ENCODE results near the gene SAMD3.

SAMD3 gene

DNA sequence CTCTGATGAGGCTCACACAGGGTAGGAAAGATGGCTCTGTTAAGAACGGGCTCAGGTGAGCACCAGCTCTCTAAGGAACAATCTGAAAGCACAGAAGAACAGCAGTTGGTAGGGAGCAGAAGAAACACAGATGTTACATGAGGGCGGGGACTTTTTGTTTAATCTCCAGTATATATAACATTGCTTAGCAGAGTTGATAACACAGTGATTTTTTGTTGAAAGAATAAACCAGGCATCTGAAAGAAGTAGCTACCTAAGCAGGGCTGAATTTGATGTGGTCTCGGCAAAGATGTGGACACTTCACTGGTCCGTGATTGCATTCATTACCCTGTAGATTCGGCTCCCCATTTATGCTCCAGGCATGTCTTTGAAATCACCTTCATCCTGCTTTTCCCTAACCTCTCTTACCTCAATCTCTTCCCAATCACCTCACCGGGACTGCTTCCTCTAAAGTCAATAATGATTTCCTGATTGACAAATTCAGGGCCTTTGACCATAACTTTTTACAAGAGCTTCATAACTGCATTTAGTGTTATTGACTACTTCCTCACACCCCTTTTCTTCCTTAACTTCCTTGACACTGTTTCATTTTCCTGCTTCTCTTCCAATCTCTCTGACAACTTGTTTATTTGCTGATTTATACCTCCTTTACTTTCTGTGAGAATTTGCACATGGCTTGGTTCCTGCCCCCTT is 34.4 kb downstream of the SAMD3 start:
- no peaks in the 10 kb centered on the region for H3K36me3 ChIP-seq (ENCODE audit: control insufficient read depth, low read length)
- no peaks in the 10 kb centered on the region for H3K79me2 ChIP-seq (ENCODE audit: control insufficient read depth, low read length)
- no peak overlapping the region for H3K4me2 ChIP-seq (ENCODE audit: low read length)
- TF ChIP-seq EZH2phosphoT487 (IDR thresholded peaks at IDR 0.05; ENCODE audit: borderline replicate concordance, low read length), result no peak
- TF ChIP-seq, protein P1, sequence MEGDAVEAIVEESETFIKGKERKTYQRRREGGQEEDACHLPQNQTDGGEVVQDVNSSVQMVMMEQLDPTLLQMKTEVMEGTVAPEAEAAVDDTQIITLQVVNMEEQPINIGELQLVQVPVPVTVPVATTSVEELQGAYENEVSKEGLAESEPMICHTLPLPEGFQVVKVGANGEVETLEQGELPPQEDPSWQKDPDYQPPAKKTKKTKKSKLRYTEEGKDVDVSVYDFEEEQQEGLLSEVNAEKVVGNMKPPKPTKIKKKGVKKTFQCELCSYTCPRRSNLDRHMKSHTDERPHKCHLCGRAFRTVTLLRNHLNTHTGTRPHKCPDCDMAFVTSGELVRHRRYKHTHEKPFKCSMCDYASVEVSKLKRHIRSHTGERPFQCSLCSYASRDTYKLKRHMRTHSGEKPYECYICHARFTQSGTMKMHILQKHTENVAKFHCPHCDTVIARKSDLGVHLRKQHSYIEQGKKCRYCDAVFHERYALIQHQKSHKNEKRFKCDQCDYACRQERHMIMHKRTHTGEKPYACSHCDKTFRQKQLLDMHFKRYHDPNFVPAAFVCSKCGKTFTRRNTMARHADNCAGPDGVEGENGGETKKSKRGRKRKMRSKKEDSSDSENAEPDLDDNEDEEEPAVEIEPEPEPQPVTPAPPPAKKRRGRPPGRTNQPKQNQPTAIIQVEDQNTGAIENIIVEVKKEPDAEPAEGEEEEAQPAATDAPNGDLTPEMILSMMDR (IDR thresholded peaks at IDR 0.05; ENCODE audit: low read depth, low read length, poor library complexity, severe bottlenecking), result no peak
- H3K4me1 ChIP-seq (ENCODE audit: control insufficient read depth, low read length), result no peaks in the 10 kb centered on the region
- H3F3A ChIP-seq (ENCODE audit: control insufficient read depth, insufficient read depth), result no peaks in the 10 kb centered on the region
- no peaks in the 10 kb centered on the region for H3K27me3 ChIP-seq (ENCODE audit: control insufficient read depth, low read length)
- no peaks in the 10 kb centered on the region for H3K9me2 ChIP-seq (replicated peaks; ENCODE audit: control insufficient read depth, low read length)
- H4K20me1 ChIP-seq (ENCODE audit: control insufficient read depth, insufficient read depth, low read depth, low read length), result no peaks in the 10 kb centered on the region
- H3K9me3 ChIP-seq (ENCODE audit: control insufficient read depth, insufficient read depth, low read length), result no peaks in the 10 kb centered on the region
- H3K4me3 ChIP-seq (ENCODE audit: low read length), result no peak overlapping the region
- no peak overlapping the region for H3K27ac ChIP-seq (ENCODE audit: low read depth, low read length)

DNA sequence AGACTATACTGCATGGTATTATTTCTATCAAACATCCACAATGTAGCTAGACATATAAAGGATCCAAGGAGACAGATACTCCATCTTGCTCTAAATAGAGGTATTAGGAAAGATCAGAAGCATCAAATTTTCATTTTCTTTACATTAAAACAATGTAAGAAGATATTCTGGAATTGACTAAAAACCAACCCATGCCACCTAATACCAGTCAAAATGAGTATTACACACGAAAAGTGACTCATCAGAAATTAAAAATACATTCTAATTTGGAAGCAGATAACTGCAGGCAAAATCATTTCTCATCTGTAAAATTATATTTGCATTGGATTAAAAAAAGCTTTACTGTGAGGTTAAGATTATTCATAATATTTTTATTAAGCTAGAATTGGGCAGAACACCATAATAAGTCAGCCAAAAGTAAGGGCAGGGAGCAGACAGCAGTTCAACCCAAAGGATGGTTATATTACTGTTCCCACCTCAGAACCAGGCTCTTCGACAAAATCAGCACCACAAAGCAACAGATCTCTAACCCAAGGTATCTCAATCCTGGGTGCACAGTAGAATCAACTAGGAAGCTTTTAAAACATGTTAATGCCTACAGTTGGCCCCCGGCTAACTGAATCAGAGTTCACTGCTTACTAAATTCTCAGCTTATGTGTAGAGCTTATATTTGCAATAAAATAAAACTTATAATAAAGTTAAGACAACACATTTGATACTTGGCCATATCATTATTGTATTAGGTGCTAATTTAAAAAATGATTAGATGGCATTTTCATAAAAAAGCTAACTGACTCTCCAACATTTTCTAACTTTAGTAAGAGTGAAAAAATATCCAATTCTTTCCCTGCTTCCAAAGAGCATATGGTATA is 35.2 kb downstream of the SAMD3 start:
- Histone ChIP-seq H3K79me2 (ENCODE audit: control insufficient read depth, low read length) (no peaks in the 10 kb centered on the region), H4K20me1 (ENCODE audit: control insufficient read depth, insufficient read depth, low read depth, low read length) (no peaks in the 10 kb centered on the region), H3K4me1 (ENCODE audit: control insufficient read depth, low read length) (no peaks in the 10 kb centered on the region), H3K27me3 (ENCODE audit: control insufficient read depth, low read length) (no peaks in the 10 kb centered on the region), H3K27ac (ENCODE audit: low read depth, low read length) (no peak overlapping the region), H3F3A (ENCODE audit: control insufficient read depth, insufficient read depth) (no peaks in the 10 kb centered on the region), H3K9me2 (replicated peaks; ENCODE audit: control insufficient read depth, low read length) (no peaks in the 10 kb centered on the region), H3K36me3 (ENCODE audit: control insufficient read depth, low read length) (no peaks in the 10 kb centered on the region), H3K9me3 (ENCODE audit: control insufficient read depth, insufficient read depth, low read length) (no peaks in the 10 kb centered on the region), H3K4me3 (ENCODE audit: low read length) (no peak overlapping the region), H3K4me2 (ENCODE audit: low read length) (no peak overlapping the region)
- no peak for TF ChIP-seq EZH2phosphoT487 (IDR thresholded peaks at IDR 0.05; ENCODE audit: borderline replicate concordance, low read length)
- TF ChIP-seq, protein P1 (IDR thresholded peaks at IDR 0.05; ENCODE audit: low read depth, low read length, poor library complexity, severe bottlenecking), result no peak

DNA sequence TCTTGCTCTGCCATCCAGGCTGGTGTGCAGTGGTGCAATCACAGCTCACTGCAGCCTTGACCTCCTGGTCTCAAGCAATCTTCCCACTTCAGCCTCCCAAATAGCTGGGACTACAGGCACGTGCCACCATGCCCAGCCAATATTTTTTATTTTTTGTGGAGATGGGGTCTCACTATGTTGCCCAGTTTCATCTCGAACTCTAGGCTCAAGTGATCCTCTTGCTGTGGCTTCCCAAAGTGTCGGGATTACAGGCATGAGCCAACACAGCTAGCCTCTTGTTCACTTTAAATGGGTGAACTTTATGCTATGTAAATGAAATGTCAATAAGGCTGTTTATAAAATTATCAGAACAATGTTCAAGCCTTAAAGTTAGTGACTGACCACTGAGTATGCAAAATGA is 37.1 kb downstream of the SAMD3 start:
- Histone ChIP-seq H3F3A (ENCODE audit: control insufficient read depth, insufficient read depth) (no peaks in the 10 kb centered on the region), H3K4me3 (ENCODE audit: low read length) (no peak overlapping the region), H3K4me1 (ENCODE audit: control insufficient read depth, low read length) (no peaks in the 10 kb centered on the region), H3K9me3 (ENCODE audit: control insufficient read depth, insufficient read depth, low read length) (no peaks in the 10 kb centered on the region), H3K36me3 (ENCODE audit: control insufficient read depth, low read length) (no peaks in the 10 kb centered on the region), H3K27ac (ENCODE audit: low read depth, low read length) (no peak overlapping the region), H4K20me1 (ENCODE audit: control insufficient read depth, insufficient read depth, low read depth, low read length) (no peaks in the 10 kb centered on the region), H3K79me2 (ENCODE audit: control insufficient read depth, low read length) (no peaks in the 10 kb centered on the region), H3K9me2 (replicated peaks; ENCODE audit: control insufficient read depth, low read length) (no peaks in the 10 kb centered on the region), H3K27me3 (ENCODE audit: control insufficient read depth, low read length) (no peaks in the 10 kb centered on the region), H3K4me2 (ENCODE audit: low read length) (no peak overlapping the region)
- no peak for TF ChIP-seq EZH2phosphoT487 (IDR thresholded peaks at IDR 0.05; ENCODE audit: borderline replicate concordance, low read length)
- TF ChIP-seq, protein P1 (IDR thresholded peaks at IDR 0.05; ENCODE audit: low read depth, low read length, poor library complexity, severe bottlenecking), result no peak
